ENCODE data around the gene SLC26A9. TPM values are rescaled to one million over a fixed set of nuclear protein-coding genes. Genes with fewer than 3 reads are reported as not detected.

Gene SLC26A9
- total RNA-seq: 33.0 TPM
- long read RNA-seq, partial matches to known transcripts: 77 of 158 reads
- long read RNA-seq, other reads (novel, unspliced or antisense): 81 of 158 reads

GRCh38 chr1:205943245-205943644 is at the start of gene SLC26A9:
Gene SLC26A9, minus strand, starts transcription at chr1:205943456. Its CDS starts 7,636 bp downstream, at chr1:205935820.
- no peak for DNase-seq
- no peak for ATAC-seq (ENCODE audit: poor library complexity)

DNA sequence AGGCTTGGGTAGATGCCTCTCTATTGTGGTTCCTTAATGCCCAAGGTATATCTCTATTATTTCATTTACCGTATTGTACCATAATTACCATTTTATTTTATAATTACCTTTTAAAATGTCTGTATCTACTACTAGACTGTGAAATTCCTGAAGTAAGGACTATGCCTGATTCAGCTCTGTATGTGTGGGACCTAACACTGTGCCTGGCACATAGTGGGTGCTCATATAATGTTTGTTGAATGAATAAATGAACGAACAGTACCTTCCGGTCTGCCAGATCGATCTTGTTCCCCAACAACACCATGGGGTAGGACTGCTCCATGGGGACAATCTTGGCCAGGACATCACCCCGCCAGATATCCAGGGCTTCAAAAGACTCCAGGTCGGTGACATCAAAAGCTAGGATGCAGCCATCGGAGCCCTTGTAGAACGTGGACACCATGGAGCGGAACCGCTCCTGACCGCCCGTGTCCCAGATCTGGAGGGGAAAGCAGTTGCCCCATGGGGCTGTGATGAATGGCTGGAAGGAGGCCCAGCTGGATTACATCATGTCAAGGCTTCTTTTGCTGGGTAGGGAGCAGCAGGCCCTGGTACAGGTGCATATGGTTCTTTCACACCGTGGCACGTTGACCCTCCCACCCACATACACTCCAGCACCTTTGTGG is 49.1 kb upstream of the SLC26A9 start:
- ATAC-seq (ENCODE audit: poor library complexity): no peak
- intact Hi-C loops (cut with DNase I): no loop called here
- DNase-seq: no peak

More at GRCh38 chr1:205943245-205943644, at the start of gene SLC26A9:
- intact Hi-C loops (cut with DNase I): no loop called here

DNA sequence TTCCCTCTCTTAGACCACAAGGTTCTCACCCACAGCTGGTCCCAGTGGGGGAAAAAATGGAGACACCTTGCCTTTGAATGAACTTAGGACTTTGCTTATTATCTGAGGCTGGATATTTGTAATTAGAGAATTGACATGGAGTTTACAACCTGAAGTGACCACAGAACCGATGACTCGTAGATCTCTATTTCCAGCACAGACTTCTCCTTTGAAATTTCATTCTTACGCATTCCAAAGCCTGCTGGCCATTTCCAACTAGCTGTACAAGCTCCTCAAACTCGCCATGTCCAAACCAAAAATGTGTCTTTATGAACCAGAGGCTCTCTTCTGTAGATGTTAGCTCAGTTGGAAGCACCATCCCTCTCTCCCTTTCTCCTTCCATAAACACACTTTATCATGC is 48.0 kb upstream of the SLC26A9 start:
- no peak for DNase-seq
- no peak for ATAC-seq (ENCODE audit: poor library complexity)
- intact Hi-C loops (cut with DNase I): no loop called here

- intact Hi-C loops (cut with DNase I): no loop called here
- ATAC-seq (ENCODE audit: poor library complexity) (no peak), DNase-seq (no peak)
Measured at GRCh38 chr1:205990226-205990625, 47.0 kb upstream of the SLC26A9 start.

DNA sequence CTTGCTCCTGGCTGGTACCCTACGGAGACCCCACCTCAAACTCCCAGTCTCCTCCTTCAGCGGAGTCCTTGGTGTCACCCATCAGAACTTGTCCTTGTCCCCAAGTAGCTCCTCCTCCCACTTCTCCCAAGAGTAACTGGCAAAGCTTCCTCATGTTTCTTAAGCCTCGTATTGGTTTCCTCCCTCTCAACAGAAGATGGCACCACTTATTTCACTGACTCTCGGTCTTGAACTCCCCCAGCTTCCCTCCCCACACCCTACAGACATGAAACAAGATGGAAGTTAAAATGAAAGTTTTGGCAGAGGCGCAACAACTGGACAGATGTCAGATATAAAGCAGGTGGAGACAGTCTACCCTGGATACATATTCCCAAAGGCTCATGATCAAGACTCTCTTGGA is 46.5 kb upstream of the SLC26A9 start:
- intact Hi-C loops (cut with DNase I): no loop called here
- ATAC-seq (ENCODE audit: poor library complexity): no peak

DNA sequence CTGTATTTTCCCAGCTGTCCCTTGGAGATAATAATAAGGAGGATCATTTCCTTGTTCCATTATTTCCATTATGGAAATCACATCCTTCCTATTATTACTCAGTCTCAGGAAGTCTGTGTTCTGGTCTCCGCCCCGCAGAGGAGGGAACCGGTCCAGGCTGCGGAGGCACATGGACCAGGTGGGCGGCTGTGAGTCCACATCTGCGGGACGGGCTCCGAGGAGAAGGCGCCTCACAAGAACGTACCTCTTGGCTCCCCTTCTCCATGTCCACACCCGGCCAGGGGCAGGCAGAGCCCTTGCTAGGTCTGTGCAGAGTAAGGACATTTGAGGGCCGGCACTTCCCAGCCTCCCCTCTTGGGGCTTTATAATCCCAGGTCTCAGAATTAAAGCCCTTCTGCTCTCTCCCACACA is 45.3 kb upstream of the SLC26A9 start:
- DNase-seq (no peak), ATAC-seq (ENCODE audit: poor library complexity) (no peak)
- intact Hi-C loops (cut with DNase I): no loop called here

More for the DNA sequence above, 46.5 kb upstream of the SLC26A9 start:
- DNase-seq: no peak

DNA sequence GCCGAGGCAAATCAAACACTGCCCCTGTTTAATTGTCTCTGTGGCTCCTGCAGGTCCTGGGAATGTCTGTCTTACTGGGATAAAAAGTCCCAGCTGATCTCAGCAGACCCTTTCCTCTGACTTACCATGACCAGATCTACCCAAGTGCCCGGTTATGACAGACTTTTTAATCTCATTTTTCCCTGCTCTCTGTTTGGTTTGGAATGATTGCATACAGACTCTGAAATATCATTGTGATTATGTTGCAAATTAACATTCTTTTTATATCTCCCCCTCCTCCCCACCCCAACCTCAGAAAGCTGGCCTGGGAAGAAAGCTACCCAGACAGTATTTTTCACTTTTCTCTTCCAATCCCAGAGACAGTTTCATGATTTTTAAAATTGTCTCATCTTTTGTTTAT is 43.6 kb upstream of the SLC26A9 start:
- intact Hi-C loops (cut with DNase I): loop anchor here (2.0 kb wide), 1 partner anchor 120 kb away; no protein-coding TSS in a partner anchor
- DNase-seq: no peak
- ATAC-seq (ENCODE audit: poor library complexity): no peak

GRCh38 chr1:205986292-205986691 is 43.0 kb upstream of the SLC26A9 start:
- intact Hi-C loops (cut with DNase I): loop anchor here (2.0 kb wide), 1 partner anchor 121 kb away; no protein-coding TSS in a partner anchor
- ATAC-seq (ENCODE audit: poor library complexity) (no peak), DNase-seq (no peak)

GRCh38 chr1:205985330-205986005 is 42.2 kb upstream of the SLC26A9 start:
- ATAC-seq (ENCODE audit: poor library complexity): no peak
- intact Hi-C loops (cut with DNase I): loop anchor here (2.0 kb wide), 1 partner anchor 121 kb away; no protein-coding TSS in a partner anchor
- no peak for DNase-seq

- DNase-seq: peak; percentile 81
Measured at GRCh38 chr1:205983925-205984725, 40.9 kb upstream of the SLC26A9 start.

DNA sequence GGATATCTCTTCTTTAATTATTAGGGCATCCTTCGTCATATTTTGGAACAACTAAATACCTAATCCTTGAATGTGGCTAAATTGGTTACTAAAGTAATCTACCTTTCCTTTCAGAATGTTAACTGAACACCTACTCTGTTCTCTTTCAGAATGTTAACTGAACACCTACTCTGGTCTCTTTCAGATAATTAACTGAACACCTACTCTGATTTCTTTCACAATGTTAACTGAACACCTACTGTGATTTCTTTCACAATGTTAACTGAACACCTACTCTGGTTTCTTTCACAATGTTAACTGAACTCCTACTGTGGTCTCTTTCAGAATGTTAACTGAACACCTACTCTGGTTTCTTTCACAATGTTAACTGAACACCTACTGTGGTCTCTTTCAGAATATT is 38.0 kb upstream of the SLC26A9 start:
- no peak for DNase-seq
- intact Hi-C loops (cut with DNase I): no loop called here
- no peak for ATAC-seq (ENCODE audit: poor library complexity)

More at GRCh38 chr1:205983925-205984725, 40.9 kb upstream of the SLC26A9 start:
- peak; percentile 91 for ATAC-seq (ENCODE audit: poor library complexity)
- intact Hi-C loops (cut with DNase I): no loop called here

DNA sequence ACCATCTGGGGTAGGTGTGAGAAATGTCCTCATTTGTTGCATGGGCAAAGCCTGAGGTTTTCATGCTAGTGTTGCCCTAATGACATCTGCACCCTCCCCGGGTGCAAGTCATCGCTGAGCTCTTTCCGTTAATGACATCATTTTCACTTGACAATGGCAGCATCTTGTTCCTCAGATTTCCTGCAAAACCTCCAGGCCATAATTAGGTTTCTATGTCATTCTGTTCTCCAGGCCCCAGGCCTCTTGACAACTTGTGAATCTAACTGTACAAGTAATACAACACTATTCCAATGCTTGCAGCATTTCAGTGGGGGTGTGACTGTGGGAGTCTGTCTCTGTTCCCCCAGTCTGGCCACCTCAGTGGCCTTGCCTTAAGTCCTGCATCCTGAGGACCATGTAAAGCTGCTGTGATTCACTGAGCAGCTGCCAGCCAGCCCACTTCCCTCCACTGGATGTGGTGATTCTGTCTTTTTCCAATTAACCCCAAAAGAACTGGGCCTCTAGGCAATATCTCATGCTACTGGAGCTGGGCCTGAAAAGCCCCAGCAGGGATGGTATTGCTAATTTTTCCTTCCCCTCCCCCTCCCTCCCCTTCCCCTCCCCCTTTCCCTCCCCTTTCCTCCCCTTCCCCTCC is 37.1 kb upstream of the SLC26A9 start:
- intact Hi-C loops (cut with DNase I): no loop called here
- ATAC-seq (ENCODE audit: poor library complexity) (no peak), DNase-seq (no peak)

GRCh38 chr1:205979301-205979700 is 36.0 kb upstream of the SLC26A9 start:
- ATAC-seq (ENCODE audit: poor library complexity) (no peak), DNase-seq (no peak)
- intact Hi-C loops (cut with DNase I): loop anchor here (5.0 kb wide), 3 partner anchors 167 to 317 kb away; partner anchors contain the start of gene SLC41A1

DNA sequence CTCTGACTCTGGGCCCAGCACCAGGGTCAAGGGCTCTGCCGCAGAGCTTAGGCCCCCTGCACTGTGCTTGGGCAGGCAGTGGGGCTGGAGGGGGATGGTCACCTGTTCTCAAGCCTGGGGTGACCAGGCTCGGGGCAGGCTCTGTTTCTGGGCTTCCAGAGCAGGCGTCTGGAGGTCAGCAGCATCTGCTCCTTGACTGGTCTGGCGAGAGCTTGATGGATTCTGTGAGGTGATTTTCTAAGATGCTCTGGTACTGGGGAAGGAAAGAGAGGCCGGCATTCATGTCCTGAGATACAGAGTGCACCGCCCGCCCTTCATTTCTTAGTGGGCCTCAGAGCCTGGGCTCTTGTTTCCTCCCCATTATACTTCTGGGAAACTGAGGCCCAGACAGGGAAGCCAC is 35.4 kb upstream of the SLC26A9 start:
- intact Hi-C loops (cut with DNase I): loop anchor here (5.0 kb wide), 3 partner anchors 166 to 316 kb away; partner anchors contain the start of gene SLC41A1
- ATAC-seq (ENCODE audit: poor library complexity) (no peak), DNase-seq (no peak)

- ATAC-seq (ENCODE audit: poor library complexity): peak; percentile 88
- intact Hi-C loops (cut with DNase I): loop anchor here (1.0 to 5.0 kb wide), 4 partner anchors 58 to 315 kb away; partner anchors contain the start of gene SLC41A1
- DNase-seq: peak; percentile 76
Measured at GRCh38 chr1:205977402-205978014, 34.3 kb upstream of the SLC26A9 start.

DNA sequence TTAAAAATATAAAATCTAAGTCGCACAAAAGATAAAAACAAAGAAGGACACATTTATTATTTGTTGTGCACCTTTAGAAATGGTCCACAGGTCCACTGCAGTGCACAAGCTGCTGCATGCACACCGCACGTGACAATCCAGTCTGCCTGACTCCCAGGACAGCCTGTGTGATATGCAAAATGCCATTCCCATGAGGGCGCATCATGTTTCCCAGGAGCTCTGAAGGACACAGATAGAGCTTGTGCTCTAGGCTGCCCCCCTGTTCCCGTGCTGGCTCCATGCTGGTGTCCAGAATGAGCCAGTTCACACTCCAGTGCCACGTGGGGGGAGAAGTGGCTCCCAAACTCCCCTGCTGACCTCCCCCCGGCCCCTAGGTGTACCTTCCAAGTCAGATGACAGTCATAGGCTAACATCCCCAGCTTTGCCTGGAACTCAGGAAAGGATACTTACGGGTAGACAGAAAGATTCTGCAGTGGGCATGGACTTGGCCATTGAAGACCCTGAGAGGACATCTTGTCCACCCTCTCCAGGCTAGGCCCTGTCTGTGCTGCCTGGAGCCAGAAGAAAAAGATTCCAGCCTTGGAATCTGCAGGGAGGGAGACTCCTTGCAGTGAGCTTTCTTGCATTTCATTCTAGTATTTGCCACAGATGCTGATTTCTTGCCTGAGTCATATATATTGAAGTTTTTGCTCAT is 33.6 kb upstream of the SLC26A9 start:
- intact Hi-C loops (cut with DNase I): loop anchor here (1.0 to 5.0 kb wide), 4 partner anchors 58 to 315 kb away; partner anchors contain the start of gene SLC41A1
- peak; percentile 78 for DNase-seq
- ATAC-seq (ENCODE audit: poor library complexity): peak; percentile 91

DNA sequence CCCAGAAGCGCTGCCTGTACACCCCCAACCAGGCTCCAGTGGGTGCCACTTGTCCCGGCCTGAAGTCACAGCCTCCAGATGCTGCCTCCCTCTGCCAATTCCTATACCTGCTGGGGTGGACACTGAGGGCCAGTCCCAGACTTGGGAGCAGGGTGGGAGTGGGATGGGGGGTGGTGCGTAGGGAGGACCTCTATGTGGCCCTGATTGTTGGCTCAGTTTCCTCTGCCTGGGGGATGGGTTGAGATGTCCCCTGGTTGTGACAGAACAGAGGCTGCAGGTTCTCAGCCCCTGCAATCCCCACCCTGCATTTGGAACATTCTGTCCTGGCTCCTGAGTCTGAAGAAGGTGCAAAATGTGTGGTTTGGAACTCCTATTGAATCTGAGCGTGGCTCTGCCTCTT is 32.8 kb upstream of the SLC26A9 start:
- DNase-seq: no peak

More for the DNA sequence above, 32.8 kb upstream of the SLC26A9 start:
- intact Hi-C loops (cut with DNase I): loop anchor here (5.0 kb wide), 3 partner anchors 164 to 314 kb away; partner anchors contain the start of gene SLC41A1
- ATAC-seq (ENCODE audit: poor library complexity): no peak

Data from Right ventricle myocardium superior (tissue), 1 donor.